HepG2 (cell line): Measurements from ENCODE around the gene TMEM132D. TPM values are rescaled to one million over a fixed set of nuclear protein-coding genes. Genes with fewer than 3 reads are reported as not detected.

Experiments used
- ATAC-seq: fragments of 200-7000 bp; cut with Tn5 transposase; 3 replicates; pipeline ENCODE4 v1.9.1; 2020; ENCODE audit warnings: mild to moderate bottlenecking, moderate library complexity
- BruUV-seq: library from RNA; stranded (reverse); fragments of 400-500 nt; replicated peaks from 2 replicates; lab custom pipeline; 2021; lab: Mats Ljungman, UMichigan
- CTCF ChIA-PET: fragments of 300-600 bp; formaldehyde crosslinking; extraction: SDS; loops from one replicate; lab custom pipeline; 2021; ENCODE audit warnings: low total read pairs, inconsistent platforms, low intra/inter-chr PET ratio; lab: Yijun Ruan, JAX
- POLR2A ChIA-PET: fragments of 350-600 bp; sonication (Branson Sonifier 250); formaldehyde crosslinking; loops from one replicate; lab custom pipeline; 2020; ENCODE audit warnings: antibody characterized with exemption, inconsistent platforms; lab: Yijun Ruan, JAX
- DNase-seq: peaks from one replicate; pipeline ENCODE4 v3.0.0-alpha.2; 2015; ENCODE audit warnings: low spot score
- FAIRE-seq: peaks from 3 replicates; lab custom pipeline; 2011; peaks lifted over from hg19 to GRCh38; lab: Jason Lieb, UNC
- H2AFZ ChIP-seq: one replicate; pipeline ENCODE4 v1.6.1; 2011; ENCODE audit warnings: low read length, inconsistent platforms
- H3K27ac ChIP-seq: fragments of 300-600 bp; 3 replicates; pipeline ENCODE4 v1.8.0; 2011; ENCODE audit warnings: mixed run types, mild to moderate bottlenecking, mixed read lengths, low read length, inconsistent platforms; ENCODE audit not compliant: insufficient read depth; ENCODE audit errors: extremely low read length
- H3K27me3 ChIP-seq, 2 experiments: fragments of 200-600 bp in 1 of 2; 2 replicates in 1 of 2; 3 replicates in 1 of 2; pipeline versions ENCODE4 v1.6.0 to v1.8.0; 2011; ENCODE audit warnings: low read length in 2 of 2, mild to moderate bottlenecking in 2 of 2, moderate library complexity in 2 of 2, inconsistent platforms in 1 of 2; ENCODE audit not compliant: insufficient read depth in 2 of 2, control insufficient read depth in 1 of 2
- H3K36me3 ChIP-seq, 2 experiments: fragments of 200-600 bp in 1 of 2; replicated peaks in 1 of 2; 2 replicates in 1 of 2; 3 replicates in 1 of 2; pipeline versions ENCODE4 v1.5.1 to v1.8.0; 2011; ENCODE audit warnings: low read length in 2 of 2, inconsistent platforms in 1 of 2; ENCODE audit not compliant: insufficient read depth in 2 of 2, control insufficient read depth in 1 of 2
- H3K4me1 ChIP-seq: 2 replicates; pipeline ENCODE4 v1.5.1; 2012; ENCODE audit warnings: low read length, inconsistent platforms; ENCODE audit not compliant: insufficient read depth
- H3K4me2 ChIP-seq: 2 replicates; pipeline ENCODE4 v1.6.0; 2011; ENCODE audit warnings: low read depth, low read length, inconsistent platforms
- H3K4me3 ChIP-seq, 3 experiments: fragments of 200-600 bp in 1 of 3; sonication (generic), shearing (Covaris generic) in 1 of 3; replicated peaks in 1 of 3; 2 replicates each; pipeline ENCODE4 v1.5.1; 2011 to 2016; ENCODE audit warnings: low read length in 3 of 3, inconsistent platforms in 2 of 3, low read depth in 2 of 3, mild to moderate bottlenecking in 2 of 3, control low read depth in 1 of 3, mixed read lengths in 1 of 3; ENCODE audit not compliant: insufficient read depth in 1 of 3
- H3K79me2 ChIP-seq: one replicate; pipeline ENCODE4 v1.6.1; 2011; ENCODE audit warnings: low read length, inconsistent platforms; ENCODE audit not compliant: insufficient read depth
- H3K9ac ChIP-seq: 2 replicates; pipeline ENCODE4 v1.6.0; 2011; ENCODE audit warnings: mild to moderate bottlenecking, low read depth, low read length, inconsistent platforms; ENCODE audit not compliant: insufficient read depth
- H3K9me3 ChIP-seq: 2 replicates; pipeline ENCODE4 v1.5.1; 2012; ENCODE audit warnings: mild to moderate bottlenecking, low read length
- H4K20me1 ChIP-seq: 2 replicates; pipeline ENCODE4 v1.6.0; 2011; ENCODE audit warnings: inconsistent platforms, mild to moderate bottlenecking, low read length, moderate library complexity; ENCODE audit not compliant: insufficient read depth
- CBX1 ChIP-seq: IDR thresholded peaks from one replicate; pipeline ENCODE4 v1.6.1; 2016; ENCODE audit warnings: antibody characterized with exemption, low read depth
- DRAP1 ChIP-seq: IDR thresholded peaks from 2 replicates; pipeline ENCODE4 v1.6.1; 2016; ENCODE audit warnings: missing genetic modification reagents, missing compliant biosample characterization
- FOXO1 ChIP-seq: sonication (generic); formaldehyde crosslinking; IDR thresholded peaks from 2 replicates; pipeline ENCODE4 v1.4.0; 2020; ENCODE audit warnings: missing genetic modification reagents
- GATAD1 ChIP-seq: IDR thresholded peaks from 2 replicates; pipeline ENCODE4 v1.6.1; 2016; ENCODE audit warnings: missing genetic modification reagents, missing compliant biosample characterization
- GRHL1 ChIP-seq: sonication (generic); formaldehyde crosslinking; conservative IDR thresholded peaks from 2 replicates; pipeline ENCODE4 v1.8.0; 2022; ENCODE audit warnings: missing genetic modification reagents
- KDM2A ChIP-seq: sonication (generic); formaldehyde crosslinking; IDR thresholded peaks from 2 replicates; pipeline ENCODE4 v1.4.0; 2020; ENCODE audit warnings: low read depth, missing genetic modification reagents, borderline replicate concordance
- MED1 ChIP-seq: sonication (generic); formaldehyde crosslinking; IDR thresholded peaks from 2 replicates; pipeline ENCODE4 v1.4.0; 2020; ENCODE audit warnings: missing genetic modification reagents
- NFYB ChIP-seq: sonication (generic); formaldehyde crosslinking; IDR thresholded peaks from 2 replicates; pipeline ENCODE4 v1.4.0; 2020; ENCODE audit warnings: missing genetic modification reagents
- SALL2 ChIP-seq: sonication (generic); formaldehyde crosslinking; IDR thresholded peaks from 2 replicates; pipeline ENCODE4 v1.8.1; 2023; ENCODE audit warnings: mild to moderate bottlenecking, missing genetic modification reagents, inconsistent platforms
- THYN1 ChIP-seq: sonication (generic); formaldehyde crosslinking; IDR thresholded peaks from 2 replicates; pipeline ENCODE4 v1.8.1; 2023; ENCODE audit warnings: low read depth, mild to moderate bottlenecking, moderate library complexity, missing genetic modification reagents, borderline replicate concordance
- TRIM24 ChIP-seq: sonication (generic); formaldehyde crosslinking; IDR thresholded peaks from 2 replicates; pipeline ENCODE4 v1.8.0; 2022; ENCODE audit warnings: mild to moderate bottlenecking, missing genetic modification reagents
- ZBTB7A ChIP-seq: sonication (generic); formaldehyde crosslinking; IDR thresholded peaks from 2 replicates; pipeline ENCODE4 v1.8.0; 2022; ENCODE audit warnings: mild to moderate bottlenecking, missing genetic modification reagents
- ZNF3 ChIP-seq: IDR thresholded peaks from 2 replicates; pipeline ENCODE4 v1.7.0; 2017; ENCODE audit warnings: inconsistent platforms
- ZNF441 ChIP-seq: sonication (generic); formaldehyde crosslinking; IDR thresholded peaks from 2 replicates; pipeline ENCODE4 v1.7.0; 2021; ENCODE audit warnings: missing genetic modification reagents, borderline replicate concordance
- ZNF446 ChIP-seq: sonication (generic); formaldehyde crosslinking; IDR thresholded peaks from 2 replicates; pipeline ENCODE4 v1.5.0; 2020; ENCODE audit warnings: mild to moderate bottlenecking, missing genetic modification reagents
- ZNF460 ChIP-seq: sonication (generic); formaldehyde crosslinking; IDR thresholded peaks from 2 replicates; pipeline ENCODE4 v1.5.1; 2020; ENCODE audit warnings: missing genetic modification reagents, mild to moderate bottlenecking, borderline replicate concordance
- ZNF513 ChIP-seq: sonication (generic); formaldehyde crosslinking; conservative IDR thresholded peaks from 2 replicates; pipeline ENCODE4 v1.5.0; 2020; ENCODE audit warnings: missing genetic modification reagents
- ZNF878 ChIP-seq: sonication (generic); formaldehyde crosslinking; IDR thresholded peaks from 2 replicates; pipeline ENCODE4 v1.8.1; 2023; ENCODE audit warnings: mild to moderate bottlenecking, missing genetic modification reagents, moderate library complexity
- WGBS: methylation state at CpG from one replicate; pipeline ENCODE4 v1.1.6; 2017; ENCODE audit warnings: low lambda C conversion rate; 5-methylcytosine and 5-hydroxymethylcytosine counted together
- in situ Hi-C: cut with HindIII; loops from 2 replicates; pipeline ENCODE4 v1.10.0; 2017; ENCODE audit warnings: low pct_unique_long_range_greater_than_20kb; ENCODE audit not compliant: extremely low pct_ligation_motif_present
- intact Hi-C: fragments of 100-400 bp; cut with micrococcal nuclease; formaldehyde crosslinking; loops from one replicate; pipeline ENCODE4 v1.10.0; 2022; ENCODE audit not compliant: unreplicated experiment
- polyA plus RNA-seq, 8 experiments: library from polyadenylated mRNA; depleted of rRNA in 3 of 8; stranded (reverse) in 7 of 8; unstranded in 1 of 8; fragments of >200 nt; fragmentation: Illumina TruSeq in 4 of 8; extraction: Trizol in 4 of 8; gene quantifications; 2 replicates each; pipeline versions ENCODE4 v1.2.1 to v1.2.3, GENCODE V29; 2011 to 2016; ENCODE audit warnings: low read depth in 4 of 8, missing spikeins in 1 of 8, mixed read lengths in 1 of 8; ENCODE audit not compliant: insufficient read depth in 1 of 8
- total RNA-seq, 5 experiments: library from RNA; depleted of rRNA; stranded (reverse); fragments of >200 nt; fragmentation: Illumina TruSeq; extraction: Trizol; gene quantifications; 2 replicates each; pipeline ENCODE4 v1.2.3, GENCODE V29; 2016; ENCODE audit warnings: low read depth in 1 of 5
- TF ChIP-seq, protein P1 (sequence below): sonication (generic); formaldehyde crosslinking; IDR thresholded peaks from 2 replicates; pipeline ENCODE4 v1.5.1; 2020; ENCODE audit warnings: mild to moderate bottlenecking, moderate library complexity, missing genetic modification reagents

TMEM132D gene
- total and polyA plus RNA-seq, 2 of the 13 experiments (the other 11 are each of a cell fraction or from before 2014, with no cell fraction given), result not detected

GRCh38 chr12:129096184-129096583, 807.6 kb downstream of the TMEM132D start:
- H3K9me3 ChIP-seq, result no peaks in the 10 kb centered on the region
- FAIRE-seq (no peak), DNase-seq (no peak), ATAC-seq (no peak)
- no peaks in the 10 kb centered on the region; a peak in 1 of 5 replicates for H3K27me3 ChIP-seq
- no peaks in the 10 kb centered on the region for H4K20me1 ChIP-seq
- intact Hi-C loops (no loop called here), in situ Hi-C loops (no loop called here)
- no peaks in the 10 kb centered on the region for H3K79me2 ChIP-seq
- no peak overlapping the region for H3K4me3 ChIP-seq
- no peaks in the 10 kb centered on the region for H3K36me3 ChIP-seq
- H3K4me2 ChIP-seq, result no peak overlapping the region
- no peaks in the 10 kb centered on the region for H3K4me1 ChIP-seq
- no peak for TF ChIP-seq GATAD1 (CRISPR knock-in tag)
- no peak for TF ChIP-seq KDM2A (CRISPR knock-in tag)
- TF ChIP-seq, protein P1, sequence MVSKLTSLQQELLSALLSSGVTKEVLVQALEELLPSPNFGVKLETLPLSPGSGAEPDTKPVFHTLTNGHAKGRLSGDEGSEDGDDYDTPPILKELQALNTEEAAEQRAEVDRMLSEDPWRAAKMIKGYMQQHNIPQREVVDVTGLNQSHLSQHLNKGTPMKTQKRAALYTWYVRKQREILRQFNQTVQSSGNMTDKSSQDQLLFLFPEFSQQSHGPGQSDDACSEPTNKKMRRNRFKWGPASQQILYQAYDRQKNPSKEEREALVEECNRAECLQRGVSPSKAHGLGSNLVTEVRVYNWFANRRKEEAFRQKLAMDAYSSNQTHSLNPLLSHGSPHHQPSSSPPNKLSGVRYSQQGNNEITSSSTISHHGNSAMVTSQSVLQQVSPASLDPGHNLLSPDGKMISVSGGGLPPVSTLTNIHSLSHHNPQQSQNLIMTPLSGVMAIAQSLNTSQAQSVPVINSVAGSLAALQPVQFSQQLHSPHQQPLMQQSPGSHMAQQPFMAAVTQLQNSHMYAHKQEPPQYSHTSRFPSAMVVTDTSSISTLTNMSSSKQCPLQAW, result no peak
- TF ChIP-seq ZNF878, result no peak
- no peak for TF ChIP-seq CBX1
- TF ChIP-seq NFYB (CRISPR knock-in tag), result no peak
- TF ChIP-seq THYN1 (CRISPR knock-in tag), result no peak
- no peak for TF ChIP-seq ZBTB7A (CRISPR knock-in tag)
- no peak for TF ChIP-seq ZNF513 (CRISPR knock-in tag)
- TF ChIP-seq DRAP1, result no peak
- no peak for TF ChIP-seq ZNF460 (CRISPR knock-in tag)
- no peak for TF ChIP-seq TRIM24 (CRISPR knock-in tag)
- TF ChIP-seq GRHL1 (CRISPR knock-in tag), result no peak
- no peak for TF ChIP-seq FOXO1 (CRISPR knock-in tag)
- no peak for TF ChIP-seq MED1 (CRISPR knock-in tag)
- no peak for TF ChIP-seq ZNF3 (CRISPR knock-in tag)
- TF ChIP-seq SALL2, result no peak
- no peak for TF ChIP-seq ZNF446 (CRISPR knock-in tag)
- TF ChIP-seq ZNF441 (CRISPR knock-in tag), result no peak
- POLR2A ChIA-PET, result no interaction called here
- CTCF ChIA-PET, result no interaction called here
- no peak overlapping the region for H3K27ac ChIP-seq
- no peak overlapping the region for H3K9ac ChIP-seq
- BruUV-seq, result no TSS peak
- H2AFZ ChIP-seq, result no peak overlapping the region
- WGBS, result 45% methylated on average over 11 of the region's 11 CpGs
